ENCODE results near the gene COL4A2.

Gene COL4A2

GRCh38 chr13:110353339-110353977, 46.4 kb downstream of the COL4A2 start:
- H3K4me1 ChIP-seq = peaks cover 0 to 10% (median 0%) of the 10 kb centered on the region in 10 experiments; a peak in 2 of 20 replicates
- H3K27me3 ChIP-seq = no peaks in the 10 kb centered on the region
- H3K9ac ChIP-seq = no peak overlapping the region
- no peaks in the 10 kb centered on the region for H4K20me1 ChIP-seq
- no peaks in the 10 kb centered on the region for H3K36me3 ChIP-seq
- H3K4me2 ChIP-seq = no peak overlapping the region
- no peak overlapping the region for H3K4me3 ChIP-seq
- no peak overlapping the region for H3K27ac ChIP-seq
- H3K9me3 ChIP-seq (replicated peaks in 1 of 11) = no peaks in the 10 kb centered on the region
- no peak for TF ChIP-seq Cebpa-rat (IDR thresholded peaks at IDR 0.05)

GRCh38 chr13:110354123-110354627, 47.1 kb downstream of the COL4A2 start:
- peaks cover 0 to 13% (median under 1%) of the 10 kb centered on the region in 10 experiments; a peak in 9 of 20 replicates for H3K4me1 ChIP-seq
- no peak for TF ChIP-seq Cebpa-rat (IDR thresholded peaks at IDR 0.05)
- no peaks in the 10 kb centered on the region for H3K27me3 ChIP-seq
- H3K36me3 ChIP-seq = no peaks in the 10 kb centered on the region
- no peak overlapping the region for H3K9ac ChIP-seq
- no peaks in the 10 kb centered on the region for H4K20me1 ChIP-seq
- H3K27ac ChIP-seq = no peak overlapping the region
- no peak overlapping the region for H3K4me2 ChIP-seq
- H3K9me3 ChIP-seq (replicated peaks in 1 of 11) = no peaks in the 10 kb centered on the region
- no peak overlapping the region for H3K4me3 ChIP-seq

GRCh38 chr13:110354715-110355473, 47.8 kb downstream of the COL4A2 start:
- Histone ChIP-seq H3K4me3 (no peak overlapping the region), H3K4me2 (no peak overlapping the region), H4K20me1 (no peaks in the 10 kb centered on the region), H3K9ac (no peak overlapping the region), H3K27me3 (no peaks in the 10 kb centered on the region), H3K27ac (no peak overlapping the region), H3K9me3 (replicated peaks in 1 of 11) (no peaks in the 10 kb centered on the region), H3K4me1 (peaks cover 0 to 21% (median 8%) of the 10 kb centered on the region in 10 experiments; a peak in 15 of 20 replicates), H3K36me3 (no peaks in the 10 kb centered on the region)
- TF ChIP-seq Cebpa-rat (IDR thresholded peaks at IDR 0.05) = no peak

DNA sequence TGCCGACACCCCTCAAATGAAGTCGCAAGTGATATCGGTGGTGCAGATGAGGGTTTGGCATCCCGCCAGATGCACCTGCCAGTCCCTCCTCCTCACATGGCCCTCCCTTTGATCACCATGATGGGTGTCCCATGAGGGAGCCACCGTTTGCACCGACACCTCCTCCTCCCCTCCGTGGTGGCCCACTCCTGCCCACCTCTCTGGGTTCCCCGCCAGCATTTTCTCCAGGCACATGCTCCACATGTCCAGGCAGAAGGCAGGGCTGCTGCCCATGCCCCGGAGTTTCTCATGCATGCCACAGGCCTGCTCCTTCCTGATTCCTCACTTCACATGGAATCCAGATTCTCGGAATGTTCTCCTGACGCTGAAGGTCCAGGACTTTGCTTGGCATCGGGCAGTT, 49.3 kb downstream of the COL4A2 start:
- no peak overlapping the region; a peak in 1 of 22 replicates for H3K4me2 ChIP-seq
- H3K4me1 ChIP-seq = peaks cover 0 to 35% (median 20%) of the 10 kb centered on the region in 10 experiments; a peak in 16 of 20 replicates
- TF ChIP-seq Cebpa-rat (IDR thresholded peaks at IDR 0.05) = no peak
- H3K4me3 ChIP-seq = no peak overlapping the region
- no peaks in the 10 kb centered on the region for H3K9me3 ChIP-seq (replicated peaks in 1 of 11)
- no peaks in the 10 kb centered on the region for H3K27me3 ChIP-seq
- no peaks in the 10 kb centered on the region for H3K36me3 ChIP-seq
- no peak overlapping the region for H3K9ac ChIP-seq
- H4K20me1 ChIP-seq = no peaks in the 10 kb centered on the region
- no peak overlapping the region for H3K27ac ChIP-seq

DNA sequence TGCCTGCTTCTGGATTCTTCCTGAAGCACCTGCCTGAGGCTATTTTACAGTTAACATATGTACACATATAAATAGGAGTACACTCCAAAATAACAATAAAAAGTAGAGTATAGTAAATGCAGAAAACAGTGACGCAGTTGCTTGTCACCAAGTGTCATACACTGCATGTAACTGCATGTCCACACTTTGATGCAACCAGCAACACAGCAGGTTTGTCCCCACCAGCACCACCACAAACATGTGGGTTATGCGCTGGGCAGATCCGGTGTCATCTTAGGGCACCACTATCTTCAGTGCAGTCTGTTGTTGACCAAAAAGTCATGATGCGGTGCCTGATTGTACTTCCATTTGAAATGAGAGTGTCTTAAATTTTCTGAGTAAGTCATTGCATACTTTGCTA, 51.3 kb downstream of the COL4A2 start:
- TF ChIP-seq Cebpa-rat (IDR thresholded peaks at IDR 0.05) = no peak

GRCh38 chr13:110359840-110360301, 52.8 kb downstream of the COL4A2 start:
- Histone ChIP-seq H3K27ac (no peak overlapping the region), H3K9me3 (replicated peaks in 1 of 11) (no peaks in the 10 kb centered on the region), H3K27me3 (no peaks in the 10 kb centered on the region), H3K36me3 (no peaks in the 10 kb centered on the region), H4K20me1 (no peaks in the 10 kb centered on the region), H3K4me3 (no peak overlapping the region), H3K4me2 (peak overlapping the region in 8 of 11 experiments; percentile 23 to 73 (median 50); a peak in 13 of 22 replicates), H3K4me1 (peaks cover 0 to 35% (median 25%) of the 10 kb centered on the region in 10 experiments; a peak in 16 of 20 replicates), H3K9ac (no peak overlapping the region)
- TF ChIP-seq Cebpa-rat (IDR thresholded peaks at IDR 0.05) = no peak

More for the DNA sequence above, 51.3 kb downstream of the COL4A2 start:
- H3K4me2 ChIP-seq = no peak overlapping the region
- H3K4me1 ChIP-seq = peaks cover 0 to 35% (median 25%) of the 10 kb centered on the region in 10 experiments; a peak in 16 of 20 replicates
- no peaks in the 10 kb centered on the region for H4K20me1 ChIP-seq
- H3K36me3 ChIP-seq = no peaks in the 10 kb centered on the region
- no peak overlapping the region for H3K9ac ChIP-seq
- no peaks in the 10 kb centered on the region for H3K9me3 ChIP-seq (replicated peaks in 1 of 11)
- H3K27ac ChIP-seq = no peak overlapping the region
- H3K27me3 ChIP-seq = no peaks in the 10 kb centered on the region
- H3K4me3 ChIP-seq = no peak overlapping the region

- Histone ChIP-seq H3K27ac (no peak overlapping the region), H4K20me1 (no peaks in the 10 kb centered on the region)
Observed at GRCh38 chr13:110360598-110360997, 53.5 kb downstream of the COL4A2 start.

DNA sequence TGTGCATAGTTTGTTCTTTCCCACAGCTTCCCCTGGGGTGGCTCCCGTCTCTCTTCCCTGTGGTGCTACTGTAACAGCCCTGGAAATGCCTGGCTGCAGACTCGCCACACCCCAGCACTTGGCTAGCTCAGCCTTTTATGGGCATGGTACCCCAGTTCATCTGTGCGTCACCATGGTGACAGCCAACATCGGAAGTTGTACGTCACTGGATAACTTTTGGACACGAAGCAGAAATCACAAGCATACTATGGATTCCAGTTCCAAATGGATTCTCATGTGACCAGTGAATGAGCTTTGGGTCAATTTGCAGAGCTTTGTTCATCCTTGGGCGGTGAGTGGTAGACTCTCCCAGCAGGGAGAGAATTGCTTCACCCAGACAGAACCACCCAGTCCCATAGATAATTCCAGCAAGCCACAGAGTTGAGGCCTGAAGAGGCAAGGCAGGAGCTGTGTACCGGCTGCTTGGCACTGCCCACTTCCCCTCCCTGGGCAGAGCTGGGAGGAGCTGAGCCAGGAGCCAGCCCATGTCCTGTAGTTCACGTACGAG, 54.4 kb downstream of the COL4A2 start:
- H3K36me3 ChIP-seq = no peaks in the 10 kb centered on the region
- H3K9ac ChIP-seq = no peak overlapping the region
- no peak for TF ChIP-seq Cebpa-rat (IDR thresholded peaks at IDR 0.05)
- H3K4me2 ChIP-seq = peak overlapping the region in 10 of 11 experiments; percentile 3 to 73 (median 42); a peak in 14 of 22 replicates
- no peak overlapping the region for H3K4me3 ChIP-seq
- no peaks in the 10 kb centered on the region for H3K27me3 ChIP-seq
- H3K27ac ChIP-seq = no peak overlapping the region
- 0 out of 22 replicates have a peak, but pooled peaks cover 0 to 5% (median 0%) of the 10 kb centered on the region in 11 experiments for H3K9me3 ChIP-seq (replicated peaks in 1 of 11)
- H4K20me1 ChIP-seq = no peaks in the 10 kb centered on the region
- H3K4me1 ChIP-seq = peaks cover 0 to 34% (median 25%) of the 10 kb centered on the region in 10 experiments; a peak in 16 of 20 replicates

More at GRCh38 chr13:110360598-110360997, 53.5 kb downstream of the COL4A2 start:
- no peak for TF ChIP-seq Cebpa-rat (IDR thresholded peaks at IDR 0.05)
- Histone ChIP-seq H3K4me1 (peaks cover 0 to 35% (median 25%) of the 10 kb centered on the region in 10 experiments; a peak in 16 of 20 replicates), H3K4me3 (no peak overlapping the region), H3K27me3 (no peaks in the 10 kb centered on the region), H3K9ac (no peak overlapping the region), H3K9me3 (replicated peaks in 1 of 11) (0 out of 22 replicates have a peak, but pooled peaks cover 0 to 3% (median 0%) of the 10 kb centered on the region in 11 experiments), H3K36me3 (no peaks in the 10 kb centered on the region), H3K4me2 (peak overlapping the region in 6 of 11 experiments; percentile 23 to 73 (median 59); a peak in 8 of 22 replicates)

DNA sequence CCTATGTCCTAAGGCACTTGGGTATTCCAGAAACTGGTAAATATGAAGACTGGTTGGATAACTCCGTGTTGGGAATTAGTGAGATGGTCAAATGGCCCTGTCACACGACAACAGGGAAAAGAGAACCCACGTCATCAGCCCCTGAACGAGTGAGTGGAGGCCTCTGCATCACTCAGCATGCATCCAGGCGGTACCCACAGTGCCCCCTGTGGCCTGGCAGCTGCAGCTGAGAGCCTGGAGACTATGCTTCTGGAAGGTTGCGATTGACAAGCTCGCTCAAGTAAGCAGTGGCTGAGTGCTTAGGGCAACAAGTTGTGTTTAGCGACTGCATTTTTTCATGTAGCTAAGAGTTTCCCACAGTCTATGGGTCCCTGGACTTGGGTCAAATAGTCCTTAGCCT, 55.9 kb downstream of the COL4A2 start:
- Histone ChIP-seq H3K4me1 (peaks cover 3 to 34% (median 25%) of the 10 kb centered on the region in 10 experiments; a peak in 18 of 20 replicates), H4K20me1 (no peaks in the 10 kb centered on the region), H3K27me3 (no peaks in the 10 kb centered on the region), H3K9me3 (replicated peaks in 1 of 11) (0 out of 22 replicates have a peak, but pooled peaks cover 0 to 5% (median 0%) of the 10 kb centered on the region in 11 experiments), H3K27ac (no peak overlapping the region), H3K9ac (no peak overlapping the region), H3K4me3 (no peak overlapping the region), H3K36me3 (no peaks in the 10 kb centered on the region), H3K4me2 (no peak overlapping the region)
- TF ChIP-seq Cebpa-rat (IDR thresholded peaks at IDR 0.05) = no peak
